KMS-11 (cell line): Measurements from ENCODE around the gene CLTC.

ENCODE experiments used
- H2AFZ ChIP-seq: fragments of 200-600 bp; sonication (generic); 2 replicates; pipeline ENCODE4 v1.6.1; 2016; ENCODE audit warnings: antibody characterized with exemption, mixed run types, low read depth
- H3K27ac ChIP-seq: fragments of 200-600 bp; sonication (generic); 2 replicates; pipeline ENCODE4 v1.6.1; 2016; ENCODE audit warnings: mild to moderate bottlenecking, mixed run types
- H3K27me3 ChIP-seq: fragments of 200-600 bp; sonication (generic); 2 replicates; pipeline ENCODE4 v1.6.1; 2017; ENCODE audit warnings: mild to moderate bottlenecking, low read depth, mixed run types, moderate library complexity; ENCODE audit not compliant: insufficient read depth
- H3K36me3 ChIP-seq: fragments of 200-600 bp; sonication (generic); 2 replicates; pipeline ENCODE4 v1.6.1; 2017; ENCODE audit warnings: mild to moderate bottlenecking, mixed run types; ENCODE audit not compliant: insufficient read depth
- H3K4me1 ChIP-seq: fragments of 200-600 bp; sonication (generic); 2 replicates; pipeline ENCODE4 v1.6.1; 2016; ENCODE audit warnings: mild to moderate bottlenecking, low read depth, mixed run types; ENCODE audit not compliant: poor library complexity, severe bottlenecking
- H3K4me2 ChIP-seq: fragments of 200-600 bp; sonication (generic); 2 replicates; pipeline ENCODE4 v1.7.0; 2016; ENCODE audit warnings: mild to moderate bottlenecking, mixed run types
- H3K4me3 ChIP-seq: fragments of 200-600 bp; sonication (generic); IDR thresholded peaks from 2 replicates; pipeline ENCODE4 v1.6.1; 2017; ENCODE audit warnings: low read depth, low read length, mixed read lengths; ENCODE audit not compliant: insufficient read depth
- H3K79me2 ChIP-seq: fragments of 200-600 bp; sonication (generic); 2 replicates; pipeline ENCODE4 v1.6.1; 2016; ENCODE audit warnings: low read depth, mixed run types; ENCODE audit not compliant: insufficient read depth
- H3K9ac ChIP-seq: fragments of 200-600 bp; sonication (generic); 2 replicates; pipeline ENCODE4 v1.6.1; 2016; ENCODE audit warnings: mild to moderate bottlenecking, mixed run types
- H4K20me1 ChIP-seq: fragments of 200-600 bp; sonication (generic); 2 replicates; pipeline ENCODE4 v1.6.1; 2016; ENCODE audit warnings: mild to moderate bottlenecking, mixed run types; ENCODE audit not compliant: insufficient read depth
- TF ChIP-seq, protein P1 (sequence below): fragments of 200-600 bp; sonication (generic); conservative IDR thresholded peaks from 2 replicates; pipeline ENCODE4 v1.6.1; 2017; ENCODE audit warnings: low read depth, mild to moderate bottlenecking, antibody characterized with exemption, low read length, moderate library complexity, mixed read lengths

The CLTC gene

GRCh38 chr17:59712862-59713261 lies 93.2 kb downstream of the CLTC start:
- no peaks in the 10 kb centered on the region for H3K36me3 ChIP-seq
- no peak overlapping the region for H3K4me2 ChIP-seq
- H3K27me3 ChIP-seq: no peaks in the 10 kb centered on the region
- no peak overlapping the region for H3K27ac ChIP-seq
- TF ChIP-seq, protein P1, sequence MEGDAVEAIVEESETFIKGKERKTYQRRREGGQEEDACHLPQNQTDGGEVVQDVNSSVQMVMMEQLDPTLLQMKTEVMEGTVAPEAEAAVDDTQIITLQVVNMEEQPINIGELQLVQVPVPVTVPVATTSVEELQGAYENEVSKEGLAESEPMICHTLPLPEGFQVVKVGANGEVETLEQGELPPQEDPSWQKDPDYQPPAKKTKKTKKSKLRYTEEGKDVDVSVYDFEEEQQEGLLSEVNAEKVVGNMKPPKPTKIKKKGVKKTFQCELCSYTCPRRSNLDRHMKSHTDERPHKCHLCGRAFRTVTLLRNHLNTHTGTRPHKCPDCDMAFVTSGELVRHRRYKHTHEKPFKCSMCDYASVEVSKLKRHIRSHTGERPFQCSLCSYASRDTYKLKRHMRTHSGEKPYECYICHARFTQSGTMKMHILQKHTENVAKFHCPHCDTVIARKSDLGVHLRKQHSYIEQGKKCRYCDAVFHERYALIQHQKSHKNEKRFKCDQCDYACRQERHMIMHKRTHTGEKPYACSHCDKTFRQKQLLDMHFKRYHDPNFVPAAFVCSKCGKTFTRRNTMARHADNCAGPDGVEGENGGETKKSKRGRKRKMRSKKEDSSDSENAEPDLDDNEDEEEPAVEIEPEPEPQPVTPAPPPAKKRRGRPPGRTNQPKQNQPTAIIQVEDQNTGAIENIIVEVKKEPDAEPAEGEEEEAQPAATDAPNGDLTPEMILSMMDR: no peak
- no peak overlapping the region for H3K9ac ChIP-seq
- H3K4me1 ChIP-seq: peaks cover 14% of the 10 kb centered on the region
- no peaks in the 10 kb centered on the region for H4K20me1 ChIP-seq
- no peak overlapping the region for H3K4me3 ChIP-seq
- H2AFZ ChIP-seq: no peak overlapping the region
- H3K79me2 ChIP-seq: peaks cover 91% of the 10 kb centered on the region; the same call in 1 of the 2 replicates

GRCh38 chr17:59714255-59714654 lies 94.6 kb downstream of the CLTC start:
- H4K20me1 ChIP-seq: no peaks in the 10 kb centered on the region
- no peak overlapping the region for H3K27ac ChIP-seq
- no peak overlapping the region for H3K4me2 ChIP-seq
- no peak overlapping the region for H3K9ac ChIP-seq
- H2AFZ ChIP-seq: no peak overlapping the region
- TF ChIP-seq, protein P1: no peak
- H3K79me2 ChIP-seq: peaks cover 88% of the 10 kb centered on the region; the same call in 1 of the 2 replicates
- H3K27me3 ChIP-seq: no peaks in the 10 kb centered on the region
- no peak overlapping the region for H3K4me3 ChIP-seq
- H3K36me3 ChIP-seq: no peaks in the 10 kb centered on the region
- peaks cover 4% of the 10 kb centered on the region for H3K4me1 ChIP-seq

- Histone ChIP-seq H2AFZ (no peak overlapping the region), H3K27me3 (no peaks in the 10 kb centered on the region), H4K20me1 (no peaks in the 10 kb centered on the region), H3K27ac (no peak overlapping the region), H3K36me3 (no peaks in the 10 kb centered on the region), H3K4me1 (peaks cover 4% of the 10 kb centered on the region), H3K9ac (no peak overlapping the region), H3K79me2 (peaks cover 81% of the 10 kb centered on the region; the same call in 1 of the 2 replicates), H3K4me2 (no peak overlapping the region), H3K4me3 (no peak overlapping the region)
- TF ChIP-seq, protein P1: no peak
Measured at GRCh38 chr17:59716427-59716826, 96.7 kb downstream of the CLTC start.

- H3K27ac ChIP-seq: no peak overlapping the region
- H3K4me3 ChIP-seq: no peak overlapping the region
- H2AFZ ChIP-seq: no peak overlapping the region
- H3K9ac ChIP-seq: no peak overlapping the region
- no peak overlapping the region for H3K4me2 ChIP-seq
- no peaks in the 10 kb centered on the region for H3K36me3 ChIP-seq
- peaks cover 74% of the 10 kb centered on the region; the same call in 1 of the 2 replicates for H3K79me2 ChIP-seq
- TF ChIP-seq, protein P1: no peak
- H3K4me1 ChIP-seq: peaks cover 4% of the 10 kb centered on the region
- H4K20me1 ChIP-seq: no peaks in the 10 kb centered on the region
- H3K27me3 ChIP-seq: no peaks in the 10 kb centered on the region
Measured at GRCh38 chr17:59719526-59719925, 99.8 kb downstream of the CLTC start.

DNA sequence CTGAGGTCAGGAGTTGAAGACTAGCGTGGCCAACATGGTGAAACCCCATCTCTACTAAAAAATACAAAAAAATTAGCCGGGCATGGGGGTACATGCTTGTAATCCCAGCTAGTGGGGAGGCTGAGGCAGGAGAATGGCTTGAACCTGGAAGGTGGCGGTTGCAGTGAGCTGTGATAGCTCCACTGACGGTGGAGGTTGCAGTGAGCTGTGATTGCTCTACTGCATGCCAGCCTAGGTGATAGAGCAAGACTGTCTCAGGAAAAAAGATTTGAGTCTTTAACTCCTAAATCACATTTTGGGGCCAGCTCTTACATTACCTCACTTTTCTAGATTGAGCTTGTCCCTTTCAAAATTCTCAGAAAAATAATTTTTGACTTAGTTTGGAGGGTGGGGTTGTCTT lies 102.9 kb downstream of the CLTC start:
- TF ChIP-seq, protein P1: no peak
- Histone ChIP-seq H3K27me3 (no peaks in the 10 kb centered on the region), H3K4me1 (no peaks in the 10 kb centered on the region), H3K4me2 (no peak overlapping the region), H3K36me3 (no peaks in the 10 kb centered on the region), H2AFZ (no peak overlapping the region), H3K9ac (no peak overlapping the region), H3K4me3 (no peak overlapping the region), H4K20me1 (no peaks in the 10 kb centered on the region), H3K27ac (no peak overlapping the region), H3K79me2 (peaks cover 51% of the 10 kb centered on the region; the same call in 1 of the 2 replicates)
